Epithelial cell of prostate (primary cell): Measurements from ENCODE around the gene SLC25A53.
"Not testable (repeated sequence)": the region's sequence is repeated elsewhere in the genome, so short reads cannot be mapped to it uniquely, and the experiment has no call there.

Experiments used
- DNase-seq: peaks from one replicate; pipeline ENCODE4 v3.0.0-alpha.2; 2011; ENCODE audit warnings: low read depth, low spot score
- H3K27ac ChIP-seq: fragments of 450-650 bp; 2 replicates; pipeline ENCODE4 v1.5.1; 2017; ENCODE audit warnings: mild to moderate bottlenecking

The SLC25A53 gene

GRCh38 chrX:104135677-104136076 is 21.1 kb downstream of the SLC25A53 start:
- DNase-seq, result no peak
- H3K27ac ChIP-seq, result no peak overlapping the region

DNA sequence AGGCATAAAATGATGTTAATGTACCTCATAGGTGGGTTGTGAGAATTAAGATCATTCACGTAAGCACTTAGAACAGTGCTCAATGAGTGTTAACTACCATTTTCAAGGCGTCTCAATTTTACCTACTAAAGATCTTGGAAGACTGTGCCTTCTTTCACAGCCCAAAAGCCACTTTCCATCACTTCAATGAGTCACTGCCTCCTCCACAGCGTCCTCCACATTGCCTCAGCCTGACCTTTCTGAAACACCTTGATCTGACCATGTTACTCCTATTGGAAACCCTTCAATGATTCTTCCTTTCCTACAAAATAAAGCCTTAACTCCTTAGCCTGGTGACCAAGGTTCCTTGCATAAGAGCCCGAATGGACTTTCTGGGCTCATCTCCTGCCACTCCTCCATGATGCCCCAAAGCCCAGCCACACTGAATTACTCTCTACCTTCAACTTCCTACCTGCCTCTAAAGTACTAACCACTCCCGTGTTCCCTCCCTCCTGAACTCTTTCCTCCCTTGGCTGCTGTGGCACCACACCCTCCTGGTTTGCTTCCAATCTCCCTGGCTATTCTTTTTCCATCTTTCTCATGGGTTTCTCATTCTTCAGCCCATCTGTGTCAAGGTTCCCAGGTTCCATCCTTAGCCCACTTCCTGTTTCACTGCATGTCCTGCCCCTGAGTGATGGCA is 22.1 kb downstream of the SLC25A53 start:
- H3K27ac ChIP-seq, result no peak overlapping the region
- no peak for DNase-seq

GRCh38 chrX:104130808-104131207 is 26.0 kb downstream of the SLC25A53 start:
- DNase-seq, result no peak
- H3K27ac ChIP-seq, result no peak overlapping the region

DNA sequence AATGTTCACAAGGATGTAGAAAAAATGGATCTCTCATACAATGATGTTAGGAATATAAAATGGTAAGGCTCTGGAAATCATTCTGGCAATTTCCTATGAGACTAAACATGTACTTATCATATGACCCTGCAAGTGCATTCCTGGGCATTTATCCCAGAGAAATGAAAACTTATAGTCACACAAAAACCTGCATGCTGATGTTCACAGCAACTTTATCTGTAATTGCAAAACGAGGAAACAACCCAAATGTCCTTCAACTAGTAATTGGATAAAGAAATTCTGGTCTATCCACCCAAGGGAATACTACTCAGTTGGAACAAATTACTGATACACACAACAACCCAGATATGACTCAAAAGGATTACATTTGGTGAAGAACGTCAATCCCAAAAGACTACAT is 30.0 kb downstream of the SLC25A53 start:
- no peak overlapping the region for H3K27ac ChIP-seq
- DNase-seq, result no peak

GRCh38 chrX:104122829-104123228 is 34.0 kb downstream of the SLC25A53 start:
- no peak overlapping the region for H3K27ac ChIP-seq

DNA sequence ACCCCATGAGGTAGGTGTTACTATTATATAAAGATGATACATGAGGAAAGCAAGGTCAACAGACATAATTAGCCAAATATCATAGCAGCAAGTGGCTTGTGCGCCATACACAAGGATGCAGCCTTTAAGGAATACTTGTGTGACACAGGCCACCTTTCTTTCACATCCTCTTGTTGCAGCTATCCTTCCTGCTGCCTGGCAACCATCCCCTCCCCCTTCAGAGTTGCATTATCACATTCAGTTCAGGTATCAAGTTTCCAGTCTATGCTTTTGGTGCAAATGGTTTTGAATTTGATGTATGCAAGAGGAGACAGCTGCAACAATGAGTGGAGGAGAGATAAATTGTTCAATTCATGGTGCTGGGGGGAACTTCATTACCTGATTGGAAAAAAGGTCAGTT is 38.0 kb downstream of the SLC25A53 start:
- DNase-seq, result no peak
- no peak overlapping the region for H3K27ac ChIP-seq

More at GRCh38 chrX:104122829-104123228, 34.0 kb downstream of the SLC25A53 start:
- no peak for DNase-seq

GRCh38 chrX:104117759-104118158 is 39.0 kb downstream of the SLC25A53 start:
- no peak for DNase-seq

DNA sequence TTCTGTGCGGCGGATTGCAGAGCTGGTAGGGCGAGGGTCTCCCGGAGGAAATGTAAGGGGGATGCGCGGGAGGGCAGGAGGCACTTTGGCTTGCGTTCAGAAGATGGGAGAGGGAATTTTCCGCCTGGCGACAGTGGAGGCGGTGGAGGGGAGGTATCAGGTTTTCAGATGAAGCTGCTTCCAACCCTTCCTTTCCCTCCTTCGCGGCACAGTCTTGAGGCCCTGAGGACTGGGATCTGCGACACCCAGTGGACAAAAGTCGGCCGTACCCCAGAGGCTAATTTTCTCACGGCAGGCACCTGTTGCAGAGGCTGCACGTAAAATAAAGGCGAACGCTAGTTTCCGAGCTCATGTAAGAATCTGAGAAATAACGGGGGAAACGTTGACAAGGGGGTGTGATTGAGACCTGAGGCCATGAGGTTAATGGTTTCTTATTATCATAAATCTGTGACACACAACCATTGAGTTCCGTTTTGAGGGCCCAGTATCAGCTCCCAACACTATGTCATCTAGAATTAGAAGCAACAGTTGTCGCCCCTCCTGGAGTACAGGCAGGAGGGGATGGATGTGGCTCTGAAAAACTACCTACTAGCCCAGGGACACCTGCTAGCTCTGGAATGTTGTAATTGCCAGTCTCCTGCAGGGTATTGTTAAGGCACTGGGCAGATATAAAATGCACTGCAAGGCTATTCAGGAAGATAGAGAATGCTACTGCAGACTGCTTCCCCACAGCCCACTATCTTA is 43.4 kb downstream of the SLC25A53 start:
- DNase-seq, result no peak
- no peak overlapping the region for H3K27ac ChIP-seq

More at GRCh38 chrX:104117759-104118158, 39.0 kb downstream of the SLC25A53 start:
- H3K27ac ChIP-seq, result no peak overlapping the region

GRCh38 chrX:104112326-104112951 is 44.4 kb downstream of the SLC25A53 start, which contains the start of gene ZCCHC18:
ZCCHC18 (plus strand) TSS chrX:104112523; CDS start chrX:104114112, 1,589 bp downstream.
- DNase-seq, result no peak
- no peak within 1 kb of the TSS for H3K27ac ChIP-seq

GRCh38 chrX:104110491-104111240 is 46.1 kb downstream of the SLC25A53 start:
- H3K27ac ChIP-seq, DNase-seq: not testable (repeated sequence)

- no peak overlapping the region for H3K27ac ChIP-seq
- no peak for DNase-seq
Observed at GRCh38 chrX:104108955-104109354, 47.9 kb downstream of the SLC25A53 start.

- H3K27ac ChIP-seq, result no peak overlapping the region
- DNase-seq, result no peak
Observed at GRCh38 chrX:104105330-104106262, 51.2 kb downstream of the SLC25A53 start.

- DNase-seq, result no peak
- H3K27ac ChIP-seq, result no peak overlapping the region
Observed at GRCh38 chrX:104104676-104105075, 52.1 kb downstream of the SLC25A53 start.

DNA sequence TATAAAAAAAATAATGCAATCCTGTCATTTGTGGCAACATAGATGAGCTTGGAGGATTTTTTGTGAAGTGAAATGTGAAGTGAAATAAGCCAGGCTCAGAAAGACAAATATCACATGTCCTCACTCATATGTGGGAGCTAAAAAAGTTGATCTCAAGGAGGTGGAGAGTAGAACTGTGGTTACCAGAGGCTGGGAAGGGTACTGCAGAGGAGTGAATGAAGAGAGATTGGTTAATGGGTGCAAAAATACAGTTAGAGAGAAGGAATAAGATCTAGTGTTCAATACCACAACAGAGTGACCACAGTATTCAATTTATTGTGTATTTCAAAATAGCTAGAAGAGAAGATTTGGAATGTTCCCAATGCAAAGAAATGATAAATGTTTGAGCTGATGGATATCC is 57.9 kb downstream of the SLC25A53 start:
- no peak overlapping the region for H3K27ac ChIP-seq
- DNase-seq, result no peak

- H3K27ac ChIP-seq, result no peak overlapping the region
Observed at GRCh38 chrX:104098151-104098808, 58.5 kb downstream of the SLC25A53 start.

DNA sequence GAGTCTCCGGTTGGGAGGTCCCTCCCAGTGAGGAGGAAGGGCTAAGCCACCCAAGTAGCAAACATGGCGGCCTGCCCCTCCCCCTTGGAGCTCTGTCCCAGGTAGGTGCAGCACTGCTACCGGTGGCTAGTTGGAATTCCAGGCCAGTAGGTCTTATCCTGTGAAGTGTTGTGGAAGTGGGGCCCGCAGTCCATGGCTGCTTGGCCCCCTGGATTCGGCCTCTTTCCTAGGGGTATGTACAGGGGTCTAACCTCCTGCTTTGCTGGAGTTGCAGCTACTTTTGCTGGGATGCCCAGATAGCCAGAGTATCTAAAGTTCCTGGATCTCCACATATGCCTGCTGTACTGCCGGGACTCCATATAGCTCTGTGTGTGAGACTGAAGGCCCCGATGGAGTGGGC is 70.9 kb downstream of the SLC25A53 start:
- no peak overlapping the region for H3K27ac ChIP-seq
- DNase-seq, result no peak

More at GRCh38 chrX:104098151-104098808, 58.5 kb downstream of the SLC25A53 start:
- DNase-seq, result peak; percentile 51

- no peak overlapping the region for H3K27ac ChIP-seq
- DNase-seq, result no peak
Observed at GRCh38 chrX:104085477-104085876, 71.3 kb downstream of the SLC25A53 start.

GRCh38 chrX:104084534-104085277 is 72.1 kb downstream of the SLC25A53 start:
- no peak for DNase-seq
- H3K27ac ChIP-seq, result no peak overlapping the region
